Psoas muscle (tissue), 8 donors: ENCODE results near the gene UPP1. TPM values are rescaled to one million over a fixed set of nuclear protein-coding genes. Genes with fewer than 3 reads are reported as not detected.

Experiments
- ATAC-seq, 4 donors: fragments of 200-7000 bp; cut with Tn5 transposase; one replicate each; pipeline ENCODE4 v1.9.1; 2020; ENCODE audit warnings: moderate library complexity in 3 of 4, mild to moderate bottlenecking in 2 of 4
- DNase-seq, 2 donors: peaks; one replicate each; pipeline ENCODE4 v3.0.0-alpha.2; 2020
- H3K27ac ChIP-seq: fragments of 200-600 bp; one replicate; pipeline ENCODE4 v1.8.0; 2022
- H3K27me3 ChIP-seq, 3 donors: fragments of 200-600 bp in 1 of 3; one replicate each; pipeline versions ENCODE4 v1.6.1 to v1.8.0; 2013 to 2022; ENCODE audit warnings: low read length in 2 of 3, mild to moderate bottlenecking in 2 of 3, moderate library complexity in 1 of 3; ENCODE audit not compliant: insufficient read depth in 3 of 3
- H3K36me3 ChIP-seq, 2 donors: fragments of 200-600 bp in 1 of 2; one replicate each; pipeline versions ENCODE4 v1.6.1 to v1.8.0; 2013 to 2022; ENCODE audit warnings: low read depth in 1 of 2, mild to moderate bottlenecking in 1 of 2, moderate library complexity in 1 of 2; ENCODE audit not compliant: insufficient read depth in 1 of 2
- H3K4me1 ChIP-seq: fragments of 200-600 bp; one replicate; pipeline ENCODE4 v1.8.0; 2022
- H3K4me3 ChIP-seq: fragments of 200-600 bp; one replicate; pipeline ENCODE4 v1.8.0; 2022; ENCODE audit warnings: mild to moderate bottlenecking
- H3K9me3 ChIP-seq: fragments of 200-600 bp; one replicate; pipeline ENCODE4 v1.8.0; 2022
- WGBS, 3 donors: extraction: QIAGEN DNeasy Blood & Tissue Kit; methylation state at CpG; one replicate each; pipeline versions ENCODE4 v1.1.6 to v1.1.7; 2013; 5-methylcytosine and 5-hydroxymethylcytosine counted together
- intact Hi-C, 2 donors: fragments of 100-400 bp; cut with DNase I; formaldehyde crosslinking; loops; one replicate each; pipeline versions ENCODE4 v1.11.0 to v1.14.2; 2022
- polyA plus RNA-seq, 3 donors: library from polyadenylated mRNA; stranded (reverse); fragments of 200-250 nt; gene quantifications; one replicate each; pipeline ENCODE4 v1.2.3, GENCODE V29; 2013
- total RNA-seq, 4 donors: library from RNA; stranded (reverse); fragmentation: NEBNext Ultra II Directional in 2 of 4; extraction: Animal tissue kit (Norgen Biotek cat#: 25700) in 2 of 4; gene quantifications; one replicate each; pipeline versions ENCODE4 v1.2.1 to v1.2.4, GENCODE V29; 2021 to 2023
- TF ChIP-seq, protein P1 (sequence below): fragments of 200-600 bp; IDR thresholded peaks from one replicate; pipeline ENCODE4 v1.8.0; 2022; ENCODE audit warnings: antibody characterized with exemption
- donor health status: healthy with polysubstance abuse.
- donor health status: DM: no; HTN: no; CAD: no; lungs with moderate emphysema.
- donor health status: Bipolar disorder and iron deficiency.
- donor health status: healthy.
- donor health status: DM: yes; HTN: yes; CAD: no.
- donor health status: DM: no; HTN: no; CAD: no.
- donor health status: DM: no; HTN: no; CAD: no.
- donor health status: DM: yes; HTN: yes; CAD: no.

UPP1 gene
- total and polyA plus RNA-seq, 7 donors: 7.5 to 250 (median 11.9) TPM

GRCh38 chr7:48106906-48107659 is 18.0 kb downstream of the UPP1 start:
- Histone ChIP-seq H3K36me3 (peaks cover 6 to 67% of the 10 kb centered on the region in 2 donors), H3K9me3 (no peaks in the 10 kb centered on the region), H3K4me1 (no peaks in the 10 kb centered on the region), H3K4me3 (no peak overlapping the region), H3K27ac (no peak overlapping the region), H3K27me3 (no peaks in the 10 kb centered on the region)
- no peak for DNase-seq
- ATAC-seq: no peak
- 92 to 93% (median 92%) methylated on average over 29 of the region's 29 CpGs for WGBS, 3 donors
- TF ChIP-seq, protein P1, sequence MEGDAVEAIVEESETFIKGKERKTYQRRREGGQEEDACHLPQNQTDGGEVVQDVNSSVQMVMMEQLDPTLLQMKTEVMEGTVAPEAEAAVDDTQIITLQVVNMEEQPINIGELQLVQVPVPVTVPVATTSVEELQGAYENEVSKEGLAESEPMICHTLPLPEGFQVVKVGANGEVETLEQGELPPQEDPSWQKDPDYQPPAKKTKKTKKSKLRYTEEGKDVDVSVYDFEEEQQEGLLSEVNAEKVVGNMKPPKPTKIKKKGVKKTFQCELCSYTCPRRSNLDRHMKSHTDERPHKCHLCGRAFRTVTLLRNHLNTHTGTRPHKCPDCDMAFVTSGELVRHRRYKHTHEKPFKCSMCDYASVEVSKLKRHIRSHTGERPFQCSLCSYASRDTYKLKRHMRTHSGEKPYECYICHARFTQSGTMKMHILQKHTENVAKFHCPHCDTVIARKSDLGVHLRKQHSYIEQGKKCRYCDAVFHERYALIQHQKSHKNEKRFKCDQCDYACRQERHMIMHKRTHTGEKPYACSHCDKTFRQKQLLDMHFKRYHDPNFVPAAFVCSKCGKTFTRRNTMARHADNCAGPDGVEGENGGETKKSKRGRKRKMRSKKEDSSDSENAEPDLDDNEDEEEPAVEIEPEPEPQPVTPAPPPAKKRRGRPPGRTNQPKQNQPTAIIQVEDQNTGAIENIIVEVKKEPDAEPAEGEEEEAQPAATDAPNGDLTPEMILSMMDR: no peak
- intact Hi-C loops: loop anchor here in 1 of 2 donors (5.0 kb wide), 1 partner anchor 115 kb away; no protein-coding TSS in a partner anchor

- ATAC-seq (no peak), DNase-seq (no peak)
- Histone ChIP-seq H3K27ac (no peak overlapping the region), H3K4me1 (no peaks in the 10 kb centered on the region), H3K36me3 (peaks cover 2 to 58% of the 10 kb centered on the region in 2 donors), H3K9me3 (no peaks in the 10 kb centered on the region), H3K4me3 (no peak overlapping the region), H3K27me3 (no peaks in the 10 kb centered on the region)
- 86 to 87% (median 87%) methylated on average over 18 of the region's 18 CpGs for WGBS, 3 donors
- TF ChIP-seq, protein P1: no peak
- intact Hi-C loops: loop anchor here in 1 of 2 donors (5.0 kb wide), 1 partner anchor 116 kb away; no protein-coding TSS in a partner anchor
Observed at GRCh38 chr7:48107926-48108472, 18.9 kb downstream of the UPP1 start.

- H3K9me3 ChIP-seq: no peaks in the 10 kb centered on the region
- ATAC-seq (no peak), DNase-seq (no peak)
- no peaks in the 10 kb centered on the region for H3K4me1 ChIP-seq
- TF ChIP-seq, protein P1: no peak
- no peak overlapping the region for H3K27ac ChIP-seq
- intact Hi-C loops: loop anchor here (1.0 to 5.0 kb wide), 2 partner anchors 117 to 118 kb away; no protein-coding TSS in a partner anchor
- no peak overlapping the region for H3K4me3 ChIP-seq
- WGBS, 3 donors: 88 to 92% (median 88%) methylated on average over 5 of the region's 5 CpGs
- peaks cover 0 to 46% of the 10 kb centered on the region in 2 donors for H3K36me3 ChIP-seq
- no peaks in the 10 kb centered on the region for H3K27me3 ChIP-seq
Observed at GRCh38 chr7:48108959-48109847, 20.1 kb downstream of the UPP1 start.

- intact Hi-C loops: loop anchor here (1.0 to 5.0 kb wide), 5 partner anchors 73 to 165 kb away; partner anchors contain the start of genes C7orf57 (in 1 of the 2) and PKD1L1 (in 1 of the 2)
- TF ChIP-seq, protein P1: peak; percentile 100
- ATAC-seq (peak; percentile 80 to 94 (median 86)), DNase-seq (peak; percentile 67 to 83)
- 18 to 21% (median 20%) methylated on average over 9 of the region's 9 CpGs for WGBS, 3 donors
- H3K27ac ChIP-seq: no peak overlapping the region
- no peaks in the 10 kb centered on the region for H3K27me3 ChIP-seq
- H3K4me3 ChIP-seq: no peak overlapping the region
- H3K4me1 ChIP-seq: no peaks in the 10 kb centered on the region
- H3K9me3 ChIP-seq: no peaks in the 10 kb centered on the region
- peaks cover 0 to 37% of the 10 kb centered on the region in 2 donors for H3K36me3 ChIP-seq
Observed at GRCh38 chr7:48109848-48110663, 21.0 kb downstream of the UPP1 start.
